ENCODE measurements around the gene LRRC4C.

The LRRC4C gene

GRCh38 chr11:41320653-41321052, 138.8 kb downstream of the LRRC4C start:
- DNase-seq: no peak

GRCh38 chr11:41320238-41320637, 139.2 kb downstream of the LRRC4C start:
- no peak for DNase-seq

GRCh38 chr11:41319434-41319833, 140.0 kb downstream of the LRRC4C start:
- DNase-seq: no peak

GRCh38 chr11:41316751-41317150, 142.7 kb downstream of the LRRC4C start:
- DNase-seq: no peak

- no peak for DNase-seq
These were observed 146.2 kb downstream of the LRRC4C start for GRCh38 chr11:41313226-41313625.

GRCh38 chr11:41309716-41310115, 149.7 kb downstream of the LRRC4C start:
- peak; percentile 48 for DNase-seq

GRCh38 chr11:41309111-41309522, 150.3 kb downstream of the LRRC4C start:
- no peak for DNase-seq

GRCh38 chr11:41308286-41308685, 151.2 kb downstream of the LRRC4C start:
- DNase-seq: no peak

- DNase-seq: peak; percentile 49
These were observed 152.0 kb downstream of the LRRC4C start for GRCh38 chr11:41307296-41308080.

GRCh38 chr11:41306431-41306830, 153.0 kb downstream of the LRRC4C start:
- DNase-seq: no peak

- peak; percentile 65 for DNase-seq
These were observed 158.4 kb downstream of the LRRC4C start for GRCh38 chr11:41301023-41301422.

GRCh38 chr11:41289408-41289807, 170.0 kb downstream of the LRRC4C start:
- DNase-seq: peak; percentile 22

GRCh38 chr11:41286751-41287150, 172.7 kb downstream of the LRRC4C start:
- no peak for DNase-seq

GRCh38 chr11:41284354-41284753, 175.1 kb downstream of the LRRC4C start:
- peak; percentile 91 for DNase-seq

GRCh38 chr11:41283191-41283930, 176.1 kb downstream of the LRRC4C start:
- DNase-seq: peak; percentile 33

GRCh38 chr11:41282395-41282794, 177.1 kb downstream of the LRRC4C start:
- peak; percentile 58 for DNase-seq

- no peak for DNase-seq
These were observed 178.2 kb downstream of the LRRC4C start for GRCh38 chr11:41281131-41281742.

GRCh38 chr11:41274831-41275230, 184.6 kb downstream of the LRRC4C start:
- DNase-seq: no peak

GRCh38 chr11:41273908-41274307, 185.5 kb downstream of the LRRC4C start:
- DNase-seq: no peak

- no peak for DNase-seq
These were observed 192.0 kb downstream of the LRRC4C start for GRCh38 chr11:41267451-41267850.

GRCh38 chr11:41256041-41256440, 203.4 kb downstream of the LRRC4C start:
- peak; percentile 79 for DNase-seq

- peak; percentile 81 for DNase-seq
These were observed 204.5 kb downstream of the LRRC4C start for GRCh38 chr11:41254966-41255365.

- no peak for DNase-seq
These were observed 209.0 kb downstream of the LRRC4C start for GRCh38 chr11:41250408-41250935.

- no peak for DNase-seq
These were observed 211.8 kb downstream of the LRRC4C start for GRCh38 chr11:41247621-41248020.

All from NCI-H69 (cell line).